Measurements from ENCODE around the gene PKNOX2. TPM values are rescaled to one million over a fixed set of nuclear protein-coding genes. Genes with fewer than 3 reads are reported as not detected.

PKNOX2 gene
- total and polyA plus RNA-seq, 7 donors: 0.23 to 4.7 (median 1.4) TPM

- H3K27ac ChIP-seq: no peak overlapping the region
- intact Hi-C loops (cut with DNase I): no loop called here
- no peaks in the 10 kb centered on the region for H3K27me3 ChIP-seq
- H3K4me3 ChIP-seq: no peak overlapping the region
- WGBS, 2 donors: 54 to 65% methylated on average over 11 of the region's 11 CpGs
- TF ChIP-seq CTCF (IDR thresholded peaks at IDR 0.05) (no peak), EP300 (IDR thresholded peaks at IDR 0.05) (no peak), POLR2AphosphoS5 (IDR thresholded peaks at IDR 0.05) (no peak), POLR2A (IDR thresholded peaks at IDR 0.05) (no peak)
- no peaks in the 10 kb centered on the region for H3K36me3 ChIP-seq
- DNase-seq: no peak
- H3K9me3 ChIP-seq: no peaks in the 10 kb centered on the region
- H3K4me1 ChIP-seq: no peaks in the 10 kb centered on the region
Observed at GRCh38 chr11:125364121-125364826, 199.7 kb downstream of the PKNOX2 start.

- H3K9me3 ChIP-seq: no peaks in the 10 kb centered on the region
- H3K36me3 ChIP-seq: no peaks in the 10 kb centered on the region
- no peak overlapping the region for H3K4me3 ChIP-seq
- H3K27me3 ChIP-seq: no peaks in the 10 kb centered on the region
- no peak for DNase-seq
- no peak for TF ChIP-seq POLR2A (IDR thresholded peaks at IDR 0.05)
- no peak for TF ChIP-seq POLR2AphosphoS5 (IDR thresholded peaks at IDR 0.05)
- TF ChIP-seq EP300 (IDR thresholded peaks at IDR 0.05): no peak
- no peak for TF ChIP-seq CTCF (IDR thresholded peaks at IDR 0.05)
- intact Hi-C loops (cut with DNase I): no loop called here
- H3K4me1 ChIP-seq: no peaks in the 10 kb centered on the region
- no peak overlapping the region for H3K27ac ChIP-seq
- WGBS, 2 donors: 51 to 78% methylated on average over 7 of the region's 7 CpGs
Observed at GRCh38 chr11:125365196-125365931, 200.8 kb downstream of the PKNOX2 start.

- intact Hi-C loops (cut with DNase I): no loop called here
- no peaks in the 10 kb centered on the region for H3K27me3 ChIP-seq
- no peaks in the 10 kb centered on the region for H3K4me1 ChIP-seq
- no peak for DNase-seq
- H3K27ac ChIP-seq: no peak overlapping the region
- H3K4me3 ChIP-seq: no peak overlapping the region
- no peaks in the 10 kb centered on the region for H3K36me3 ChIP-seq
- TF ChIP-seq CTCF (IDR thresholded peaks at IDR 0.05): no peak
- WGBS, 2 donors: 71 to 84% methylated on average over 8 of the region's 8 CpGs
- no peaks in the 10 kb centered on the region for H3K9me3 ChIP-seq
Observed at GRCh38 chr11:125367710-125368109, 203.2 kb downstream of the PKNOX2 start.

GRCh38 chr11:125368757-125369156, 204.2 kb downstream of the PKNOX2 start:
- intact Hi-C loops (cut with DNase I): no loop called here
- TF ChIP-seq POLR2AphosphoS5 (IDR thresholded peaks at IDR 0.05) (no peak), EP300 (IDR thresholded peaks at IDR 0.05) (no peak), POLR2A (IDR thresholded peaks at IDR 0.05) (no peak), CTCF (IDR thresholded peaks at IDR 0.05) (no peak)
- no peaks in the 10 kb centered on the region for H3K9me3 ChIP-seq
- H3K4me1 ChIP-seq: no peaks in the 10 kb centered on the region
- 80 to 85% methylated on average over 4 of the region's 4 CpGs for WGBS, 2 donors
- no peak for DNase-seq
- H3K27me3 ChIP-seq: no peaks in the 10 kb centered on the region
- H3K27ac ChIP-seq: no peak overlapping the region
- no peak overlapping the region for H3K4me3 ChIP-seq
- no peaks in the 10 kb centered on the region for H3K36me3 ChIP-seq

Measured in sigmoid colon (tissue), 7 donors.